ENCODE measurements around the gene NFX1.

NFX1 gene

GRCh38 chr9:33249087-33249658 lies 41.1 kb upstream of the NFX1 start:
- Histone ChIP-seq H3K4me1 (ENCODE audit: control insufficient read depth, insufficient read depth, low read length) (no peaks in the 10 kb centered on the region), H3K36me3 (ENCODE audit: control insufficient read depth in 2 of 2, insufficient read depth in 1 of 2, low read length in 2 of 2) (peaks cover 8 to 43% of the 10 kb centered on the region in 2 experiments; a peak in 2 of 3 replicates), H3K27ac (ENCODE audit: extremely low read depth, low read depth, low read length) (no peak overlapping the region), H3K4me3 (ENCODE audit: low read depth, low read length) (no peak overlapping the region), H3K9me3 (ENCODE audit: control insufficient read depth, insufficient read depth, low read depth, low read length) (no peaks in the 10 kb centered on the region)
- ChIA-PET CTCF (interaction anchor here (0.6 kb wide), 2 partner anchors 199 to 285 kb away, joined by 3 to 4 read pairs; no protein-coding TSS in a partner anchor), POLR2A (interaction anchor here (1.0 kb wide), 1 partner anchor 9 kb away, joined by 6 read pairs; no protein-coding TSS in a partner anchor)
- TF ChIP-seq ZNF580 (tag by site-specific recombination; IDR thresholded peaks at IDR 0.05) = no peak
- 0 out of 2 replicates have a peak, but pooled peaks have one; percentile 26 for TF ChIP-seq ZNF558 (tag by site-specific recombination; IDR thresholded peaks at IDR 0.05)

GRCh38 chr9:33249983-33250382 lies 40.3 kb upstream of the NFX1 start:
- ChIA-PET CTCF (no interaction called here), POLR2A (interaction anchor here (0.6 kb wide), 1 partner anchor 8 kb away, joined by 6 read pairs; no protein-coding TSS in a partner anchor)
- H3K4me3 ChIP-seq (ENCODE audit: low read depth, low read length) = no peak overlapping the region
- no peaks in the 10 kb centered on the region for H3K4me1 ChIP-seq (ENCODE audit: control insufficient read depth, insufficient read depth, low read length)
- TF ChIP-seq EGR2 (tag by site-specific recombination; IDR thresholded peaks at IDR 0.05; ENCODE audit: low read depth) (no peak), PRDM10 (tag by site-specific recombination; IDR thresholded peaks at IDR 0.05) (peak; percentile 68; the same call in 1 of the 2 replicates)
- peaks cover 8 to 51% of the 10 kb centered on the region in 2 experiments; a peak in 2 of 3 replicates for H3K36me3 ChIP-seq (ENCODE audit: control insufficient read depth in 2 of 2, insufficient read depth in 1 of 2, low read length in 2 of 2)
- no peaks in the 10 kb centered on the region for H3K9me3 ChIP-seq (ENCODE audit: control insufficient read depth, insufficient read depth, low read depth, low read length)
- H3K27ac ChIP-seq (ENCODE audit: extremely low read depth, low read depth, low read length) = no peak overlapping the region

GRCh38 chr9:33250458-33250995 lies 39.8 kb upstream of the NFX1 start:
- ChIA-PET CTCF (no interaction called here), POLR2A (no interaction called here)
- no peak overlapping the region for H3K4me3 ChIP-seq (ENCODE audit: low read depth, low read length)
- H3K36me3 ChIP-seq (ENCODE audit: control insufficient read depth in 2 of 2, insufficient read depth in 1 of 2, low read length in 2 of 2) = peaks cover 8 to 56% of the 10 kb centered on the region in 2 experiments; a peak in 2 of 3 replicates
- TF ChIP-seq ZNF202 (tag by site-specific recombination; IDR thresholded peaks at IDR 0.05; ENCODE audit: borderline replicate concordance) = no peak
- TF ChIP-seq REST (tag by site-specific recombination; IDR thresholded peaks at IDR 0.05) = no peak
- no peak for TF ChIP-seq ZNF26 (tag by site-specific recombination; IDR thresholded peaks at IDR 0.05)
- no peak for TF ChIP-seq ZNF18 (tag by site-specific recombination; IDR thresholded peaks at IDR 0.05)
- TF ChIP-seq ZNF157 (tag by site-specific recombination; IDR thresholded peaks at IDR 0.05) = no peak
- no peak for TF ChIP-seq ZNF521 (tag by site-specific recombination; IDR thresholded peaks at IDR 0.05)
- TF ChIP-seq ZNF214 (tag by site-specific recombination; IDR thresholded peaks at IDR 0.05; ENCODE audit: borderline replicate concordance) = no peak
- no peak for TF ChIP-seq ZNF623 (tag by site-specific recombination; IDR thresholded peaks at IDR 0.05)
- TF ChIP-seq ZNF280D (tag by site-specific recombination; IDR thresholded peaks at IDR 0.05) = no peak
- TF ChIP-seq ZNF184 (tag by site-specific recombination; IDR thresholded peaks at IDR 0.05) = no peak
- no peaks in the 10 kb centered on the region for H3K4me1 ChIP-seq (ENCODE audit: control insufficient read depth, insufficient read depth, low read length)
- no peaks in the 10 kb centered on the region for H3K9me3 ChIP-seq (ENCODE audit: control insufficient read depth, insufficient read depth, low read depth, low read length)
- no peak overlapping the region for H3K27ac ChIP-seq (ENCODE audit: extremely low read depth, low read depth, low read length)
